CD4-positive, alpha-beta T cell treated with Interferon alpha-2 for 1 hour (primary cell): ENCODE results near the gene FAXDC2.
"Not testable (repeated sequence)": the region's sequence is repeated elsewhere in the genome, so short reads cannot be mapped to it uniquely, and the experiment has no call there.

Experiments
- DNase-seq, 2 donors: peaks; one replicate each; pipeline ENCODE4 v3.0.0-alpha.2; 2020 to 2022

FAXDC2 gene

GRCh38 chr5:154860765-154861164 is 10.4 kb upstream of the FAXDC2 start:
- peak in 1 of 2 donors; percentile 9 for DNase-seq

GRCh38 chr5:154860123-154860522 is 9.7 kb upstream of the FAXDC2 start:
- DNase-seq: no peak

GRCh38 chr5:154858972-154859871 is 8.8 kb upstream of the FAXDC2 start:
- peak in 1 of 2 donors; percentile 42 for DNase-seq

- peak; percentile 97 for DNase-seq
Measured at GRCh38 chr5:154858297-154858971, 8.0 kb upstream of the FAXDC2 start, which contains the start of gene CNOT8. Gene CNOT8, plus strand, starts transcription at chr5:154858627. Its CDS starts 4,652 bp downstream, at chr5:154863279.

GRCh38 chr5:154857530-154858296 is 7.3 kb upstream of the FAXDC2 start:
- DNase-seq: peak; percentile 92 to 93

GRCh38 chr5:154851351-154851750 is 948 bp upstream of the FAXDC2 start:
- no peak for DNase-seq

- no peak for DNase-seq
Measured at GRCh38 chr5:154849791-154850201, 607 bp downstream of the FAXDC2 start.

- no peak for DNase-seq
Measured at GRCh38 chr5:154849264-154849785, 1.1 kb downstream of the FAXDC2 start.

- DNase-seq: no peak
Measured at GRCh38 chr5:154844809-154845208, 5.6 kb downstream of the FAXDC2 start.

GRCh38 chr5:154842689-154843530 is 7.5 kb downstream of the FAXDC2 start:
- no peak for DNase-seq

- DNase-seq: no peak
Measured at GRCh38 chr5:154841273-154841661, 9.1 kb downstream of the FAXDC2 start.

GRCh38 chr5:154840435-154841272 is 9.7 kb downstream of the FAXDC2 start:
- no peak for DNase-seq

GRCh38 chr5:154837009-154837901 is 13.1 kb downstream of the FAXDC2 start:
- DNase-seq: no peak

GRCh38 chr5:154836225-154836624 is 14.2 kb downstream of the FAXDC2 start:
- DNase-seq: no peak

- DNase-seq: not testable (repeated sequence)
Measured at GRCh38 chr5:154835701-154836052, 14.7 kb downstream of the FAXDC2 start.

GRCh38 chr5:154834053-154834452 is 16.4 kb downstream of the FAXDC2 start:
- no peak for DNase-seq

GRCh38 chr5:154832804-154833203 is 17.6 kb downstream of the FAXDC2 start:
- not testable (repeated sequence) for DNase-seq

GRCh38 chr5:154831451-154831850 is 19.0 kb downstream of the FAXDC2 start:
- DNase-seq: no peak

- DNase-seq: no peak
Measured at GRCh38 chr5:154830596-154830995, 19.8 kb downstream of the FAXDC2 start.

- no peak for DNase-seq
Measured at GRCh38 chr5:154830219-154830595, 20.2 kb downstream of the FAXDC2 start.
